ENCODE results near the gene PUM1.

PUM1 gene

DNA sequence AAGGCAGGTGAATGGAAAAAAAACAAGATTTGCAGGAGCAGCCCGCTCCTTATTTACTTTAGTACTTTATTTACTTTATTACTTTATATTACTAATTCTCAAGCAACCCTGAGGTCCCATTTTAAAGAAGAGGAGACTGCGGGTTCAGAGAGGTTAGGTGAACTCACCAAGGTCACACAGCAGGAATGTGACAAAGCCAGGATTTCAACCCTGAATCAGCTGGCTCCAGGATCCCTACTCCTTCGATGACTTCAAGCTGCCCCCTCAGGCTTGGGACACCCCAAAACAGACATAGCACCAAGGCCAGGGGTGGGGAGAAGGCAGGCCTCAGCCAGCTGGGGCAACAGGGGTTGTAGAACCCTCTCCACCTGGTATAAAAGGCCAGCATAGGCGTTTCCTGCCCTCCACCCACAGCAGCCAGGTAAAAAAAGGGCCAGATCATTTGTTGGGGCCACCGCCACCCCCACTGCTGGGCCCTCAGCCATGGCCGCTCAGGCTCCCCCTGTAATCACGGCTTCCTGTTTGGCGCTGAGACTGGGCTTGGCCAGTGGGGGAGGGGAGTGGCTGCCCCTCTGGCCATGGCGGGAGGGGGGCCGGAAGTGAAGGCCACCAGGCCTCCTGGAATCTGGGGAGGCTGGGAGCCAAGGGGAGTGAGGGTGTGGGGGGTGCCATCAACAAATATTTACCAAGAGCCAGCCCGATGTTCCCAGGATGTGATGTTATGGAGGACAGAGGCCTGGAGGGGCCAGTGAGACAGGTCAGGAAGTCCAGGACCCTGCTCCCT lies 163.5 kb downstream of the PUM1 start:
- peak overlapping the region in 3 of 21 experiments; percentile 20 to 62 (median 53) for H3K27ac ChIP-seq
- H3K4me3 ChIP-seq: no peak overlapping the region

DNA sequence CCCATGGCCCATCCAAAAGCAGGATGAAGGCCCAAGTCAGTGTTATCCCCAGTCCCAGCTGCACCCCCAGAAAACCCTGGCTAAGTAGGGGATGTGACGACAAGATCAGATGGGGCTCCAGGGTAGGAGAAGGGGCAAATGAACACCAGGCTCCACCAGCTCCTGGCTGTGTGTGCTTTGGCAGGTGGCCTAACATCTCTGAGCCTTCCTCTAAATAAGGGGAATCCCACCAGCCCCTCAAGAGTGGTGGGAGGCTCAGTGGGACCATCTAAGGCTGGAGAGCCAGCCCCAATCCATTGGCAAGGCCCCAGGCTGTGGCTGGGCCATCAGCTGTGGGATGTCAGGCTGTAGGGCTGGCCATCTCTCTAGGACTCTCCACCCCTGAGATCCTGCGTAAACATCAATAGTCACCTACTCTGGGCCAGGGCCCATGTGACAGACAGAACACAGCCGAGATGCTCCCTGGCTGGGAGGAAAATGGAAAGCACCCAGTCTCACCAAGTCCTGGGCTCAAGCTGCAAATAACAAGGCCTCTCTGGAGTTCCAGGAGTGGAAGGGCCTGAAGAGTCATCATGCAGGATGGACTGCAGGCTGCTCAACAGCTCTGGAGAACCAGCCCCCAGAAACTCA lies 164.5 kb downstream of the PUM1 start:
- no peak overlapping the region for H3K27ac ChIP-seq
- no peak overlapping the region for H3K4me3 ChIP-seq

GRCh38 chr1:30900486-30900885 lies 165.0 kb downstream of the PUM1 start:
- no peak overlapping the region for H3K27ac ChIP-seq
- H3K4me3 ChIP-seq: no peak overlapping the region

GRCh38 chr1:30899577-30900389 lies 165.7 kb downstream of the PUM1 start:
- Histone ChIP-seq H3K27ac (no peak overlapping the region), H3K4me3 (no peak overlapping the region)

- H3K27ac ChIP-seq: no peak overlapping the region
- no peak overlapping the region for H3K4me3 ChIP-seq
These were observed 167.3 kb downstream of the PUM1 start for GRCh38 chr1:30898031-30898815.

GRCh38 chr1:30896905-30897304 lies 168.6 kb downstream of the PUM1 start:
- H3K27ac ChIP-seq: no peak overlapping the region
- H3K4me3 ChIP-seq: no peak overlapping the region

- Histone ChIP-seq H3K4me3 (no peak overlapping the region), H3K27ac (no peak overlapping the region)
These were observed 169.4 kb downstream of the PUM1 start for GRCh38 chr1:30895944-30896660.

- no peak overlapping the region for H3K27ac ChIP-seq
- no peak overlapping the region for H3K4me3 ChIP-seq
These were observed 170.1 kb downstream of the PUM1 start for GRCh38 chr1:30895382-30895943.

DNA sequence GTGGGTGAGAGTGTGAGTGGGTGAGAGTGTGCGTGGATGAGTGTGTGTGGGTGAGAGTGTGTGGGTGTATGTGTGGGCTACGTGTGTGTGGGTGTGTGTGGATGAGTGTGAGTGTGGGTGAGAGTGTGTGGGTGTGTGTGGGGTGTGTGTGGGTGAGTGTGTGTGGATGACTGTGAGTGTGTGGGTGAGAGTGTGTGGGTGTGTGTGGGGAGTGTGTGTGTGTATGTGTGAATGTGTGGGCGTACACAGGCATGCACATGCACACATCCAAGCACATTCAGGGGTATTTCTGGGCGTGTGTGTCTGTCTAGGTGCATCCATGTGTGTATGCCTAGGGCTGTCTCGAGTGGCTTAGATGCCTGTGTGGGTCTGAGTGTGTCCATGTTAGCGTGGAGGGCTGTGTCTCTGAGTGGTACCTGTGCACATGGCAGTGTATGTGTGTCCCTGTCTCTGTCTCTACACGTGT lies 171.0 kb downstream of the PUM1 start:
- Histone ChIP-seq H3K4me3 (no peak overlapping the region), H3K27ac (no peak overlapping the region)

GRCh38 chr1:30893776-30894507 lies 171.6 kb downstream of the PUM1 start:
- Histone ChIP-seq H3K27ac (no peak overlapping the region), H3K4me3 (no peak overlapping the region)

GRCh38 chr1:30892671-30893073 lies 172.8 kb downstream of the PUM1 start:
- no peak overlapping the region for H3K27ac ChIP-seq

DNA sequence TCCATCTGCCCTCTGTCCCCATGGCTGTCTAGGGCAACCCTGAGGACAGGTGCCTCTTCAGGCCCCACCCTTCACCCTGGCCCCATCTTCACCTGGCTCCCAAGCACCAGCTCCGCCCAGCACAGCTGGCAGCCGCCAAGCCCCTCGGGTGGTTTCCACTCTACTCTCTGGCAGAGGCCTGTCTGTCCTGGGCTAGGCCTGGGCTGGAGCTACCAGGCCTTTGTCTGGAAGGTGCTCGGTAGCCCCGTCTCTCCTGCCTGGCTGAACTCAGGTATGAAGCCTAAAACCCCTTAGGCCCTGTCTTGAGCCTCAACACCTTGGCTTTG lies 174.3 kb downstream of the PUM1 start:
- H3K27ac ChIP-seq: no peak overlapping the region

More at GRCh38 chr1:30892671-30893073, 172.8 kb downstream of the PUM1 start:
- no peak overlapping the region for H3K4me3 ChIP-seq

DNA sequence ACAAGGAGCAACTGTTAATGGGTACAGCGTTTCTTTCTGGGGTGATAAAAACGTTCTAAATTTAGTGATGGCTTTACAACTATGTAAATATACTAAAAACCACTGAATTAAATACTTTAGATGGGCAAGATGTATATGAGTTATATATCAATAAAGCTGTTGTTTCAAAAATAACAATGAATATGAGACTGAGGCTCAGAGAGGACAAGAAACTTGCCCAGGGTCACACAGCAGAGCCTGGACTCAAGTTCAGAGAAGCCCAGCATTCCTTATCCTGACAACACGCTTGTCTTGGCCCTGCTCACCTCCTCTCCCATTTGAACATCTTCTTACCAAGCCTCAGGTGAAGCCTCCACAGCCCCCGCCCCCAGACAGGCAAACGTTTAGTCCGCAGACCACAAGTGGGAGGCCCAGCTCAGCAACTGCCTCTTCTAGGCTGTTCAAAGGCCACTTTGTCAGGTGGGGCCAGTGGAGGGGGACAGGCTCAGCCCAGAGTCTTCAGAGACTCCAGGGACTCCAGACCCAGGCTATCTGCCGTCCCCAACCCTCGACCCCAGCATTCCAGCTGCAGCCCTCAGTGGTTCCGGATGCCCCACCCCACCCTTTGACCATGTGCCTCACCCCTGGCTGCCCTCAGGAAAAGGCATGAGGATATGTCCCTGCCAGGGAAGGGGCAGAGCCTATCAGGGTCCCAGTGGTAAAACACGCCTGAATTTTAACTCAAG lies 174.9 kb downstream of the PUM1 start:
- H3K27ac ChIP-seq: no peak overlapping the region

More for the DNA sequence above, 174.3 kb downstream of the PUM1 start:
- H3K4me3 ChIP-seq: no peak overlapping the region

DNA sequence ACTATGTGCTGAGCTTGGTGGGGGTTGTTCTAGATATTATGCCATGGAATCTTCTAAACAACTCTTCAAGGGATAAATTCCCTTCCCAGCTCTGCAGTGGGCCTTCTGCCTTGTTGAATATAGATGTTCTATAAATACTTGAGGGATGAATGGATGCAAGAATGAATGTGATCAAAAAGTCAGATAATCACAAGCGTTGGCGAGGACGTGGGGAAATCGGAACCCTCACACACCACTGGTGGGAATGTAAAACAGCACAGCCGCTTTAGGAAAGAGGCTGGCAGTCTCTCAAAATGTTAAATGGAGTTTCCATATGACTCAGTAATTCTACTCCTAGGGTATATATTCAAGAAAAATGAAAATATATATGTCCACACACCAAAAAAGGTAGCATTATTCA lies 176.0 kb downstream of the PUM1 start:
- no peak overlapping the region for H3K4me3 ChIP-seq
- no peak overlapping the region for H3K27ac ChIP-seq

More for the DNA sequence above, 174.9 kb downstream of the PUM1 start:
- H3K4me3 ChIP-seq: no peak overlapping the region

DNA sequence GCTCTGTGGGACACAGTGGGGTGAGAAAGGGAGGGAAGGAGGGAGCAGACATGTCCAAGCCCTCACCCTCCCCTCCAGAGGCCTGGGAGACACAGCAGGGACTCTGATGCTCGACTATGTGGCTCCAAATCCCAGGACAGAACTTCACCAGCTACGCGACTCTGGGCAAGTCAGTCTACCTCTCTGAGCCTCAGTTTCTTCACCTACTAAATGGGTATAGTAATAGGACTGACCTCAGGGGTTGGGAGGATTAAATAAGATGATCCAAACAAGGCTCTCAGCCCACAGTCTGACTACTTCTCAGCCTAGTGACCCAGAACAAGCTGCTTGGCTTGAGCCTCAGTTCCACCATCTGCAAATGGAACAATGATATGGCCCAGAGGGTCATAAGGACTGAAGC lies 176.5 kb downstream of the PUM1 start:
- peak overlapping the region in 8 of 21 experiments; percentile 17 to 72 (median 55) for H3K27ac ChIP-seq

GRCh38 chr1:30888391-30888790 lies 177.1 kb downstream of the PUM1 start:
- peak overlapping the region in 6 of 21 experiments; percentile 17 to 72 (median 60) for H3K27ac ChIP-seq
- no peak overlapping the region for H3K4me3 ChIP-seq

More for the DNA sequence above, 176.5 kb downstream of the PUM1 start:
- no peak overlapping the region for H3K4me3 ChIP-seq

Measured in skin epidermis (tissue), 12 donors.